Measurements from ENCODE around the gene CADPS2. TPM values are rescaled to one million over a fixed set of nuclear protein-coding genes. Genes with fewer than 3 reads are reported as not detected.

The CADPS2 gene
- total and polyA plus RNA-seq, 2 donors (not counting 3 experiments of a cell fraction or from before 2014, with no cell fraction given) = 9.5 to 22.6 TPM

DNA sequence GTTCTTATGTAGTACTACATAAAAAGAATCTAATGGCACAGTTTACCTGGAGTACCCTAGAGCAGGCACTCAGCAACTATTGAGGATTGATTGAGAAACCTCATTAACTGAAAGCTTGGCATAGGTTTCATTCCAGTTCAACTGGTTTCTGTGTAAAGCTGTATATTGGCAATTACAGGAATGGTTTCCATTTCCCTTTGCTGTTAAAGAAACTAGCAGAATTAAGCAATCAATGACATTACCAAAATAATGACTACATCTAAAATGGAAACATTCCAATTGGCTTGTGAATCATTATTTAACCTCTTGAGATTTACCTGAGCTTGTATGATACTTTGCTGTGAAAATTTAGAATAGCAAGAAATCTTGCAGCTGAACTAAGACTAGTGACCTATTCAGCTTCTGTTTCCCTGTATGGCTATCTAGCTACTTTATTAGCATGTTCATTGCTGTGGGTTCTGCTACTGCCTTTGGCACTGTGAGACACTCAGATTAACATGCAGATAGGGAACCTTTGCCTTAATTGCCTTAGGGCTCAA is 33.5 kb upstream of the CADPS2 start:
- Histone ChIP-seq H3K79me2 (ENCODE audit: control insufficient read depth, insufficient read depth, low read length) (no peaks in the 10 kb centered on the region), H3K27me3 (ENCODE audit: control insufficient read depth in 2 of 2, insufficient read depth in 2 of 2, low read length in 2 of 2) (no peaks in the 10 kb centered on the region), H3K36me3 (ENCODE audit: control insufficient read depth in 2 of 2, extremely low read depth in 1 of 2, insufficient read depth in 2 of 2, low read length in 2 of 2) (no peaks in the 10 kb centered on the region), H3K9me1 (replicated peaks; ENCODE audit: control insufficient read depth, extremely low read depth, insufficient read depth, low read length) (no peaks in the 10 kb centered on the region), H3K27ac (ENCODE audit: insufficient read depth, low read depth, low read length) (no peak overlapping the region), H3K4me1 (ENCODE audit: control insufficient read depth, extremely low read depth, insufficient read depth, low read length) (no peaks in the 10 kb centered on the region), H3K4me2 (ENCODE audit: insufficient read depth, low read length) (no peak overlapping the region), H3K4me3 (replicated peaks in 1 of 3; ENCODE audit: insufficient read depth in 1 of 3, low read depth in 1 of 3, low read length in 3 of 3) (no peak overlapping the region), H3K9me3 (replicated peaks; ENCODE audit: control insufficient read depth, insufficient read depth, low read length) (no peaks in the 10 kb centered on the region), H4K20me1 (replicated peaks; ENCODE audit: control insufficient read depth, extremely low read depth, insufficient read depth, low read length) (no peaks in the 10 kb centered on the region), H3K9ac (replicated peaks; ENCODE audit: extremely low read depth, insufficient read depth, low read length) (no peak overlapping the region), H2AFZ (ENCODE audit: low read depth, low read length) (no peak overlapping the region)
- BruUV-seq (replicated peaks) = no TSS peak
- TF ChIP-seq EZH2 (IDR thresholded peaks at IDR 0.05; ENCODE audit: borderline replicate concordance, low read depth, low read length, severe bottlenecking) (no peak), MYC (IDR thresholded peaks at IDR 0.05; ENCODE audit: low read depth, low read length) (no peak), POLR2A (IDR thresholded peaks at IDR 0.05; ENCODE audit: low read depth, low read length) (no peak), MAX (IDR thresholded peaks at IDR 0.05; ENCODE audit: insufficient read depth, insufficient read length) (no peak), GATA2 (IDR thresholded peaks at IDR 0.05; ENCODE audit: insufficient read depth, insufficient read length, low read depth, low read length) (no peak), JUN (IDR thresholded peaks at IDR 0.05; ENCODE audit: borderline replicate concordance, insufficient read depth, insufficient read length, low read depth) (no peak), CTCF (IDR thresholded peaks at IDR 0.05; ENCODE audit: extremely low read depth in 1 of 2, insufficient read depth in 1 of 2, low read depth in 1 of 2, low read length in 2 of 2) (no peak), POLR2AphosphoS5 (IDR thresholded peaks at IDR 0.05; ENCODE audit: insufficient read depth, low read depth, low read length) (no peak), FOS (IDR thresholded peaks at IDR 0.05; ENCODE audit: borderline replicate concordance, insufficient read depth, low read length) (no peak)
- intact Hi-C loops (cut with micrococcal nuclease) (no loop called here), dilution Hi-C loops (cut with MboI; ENCODE audit: extremely low pct_ligation_motif_present, low sequenced_read_pairs) (no loop called here)
- DNase-seq (ENCODE audit: low read depth, low spot score) (no peak), FAIRE-seq (no peak)
- CTCF ChIA-PET = interaction anchor here (1.2 kb wide), 1 partner anchor 11 kb away, joined by 6 read pairs; no protein-coding TSS in a partner anchor
- POLR2A ChIA-PET = no interaction called here
